C4-2B (cell line): Measurements from ENCODE around the gene AZIN2.
"Not testable (repeated sequence)": the region's sequence is repeated elsewhere in the genome, so short reads cannot be mapped to it uniquely, and the experiment has no call there.

ENCODE experiments used
- H3K27ac ChIP-seq: fragments of 450-650 bp; 2 replicates; pipeline ENCODE4 v1.5.1; 2017
- CTCF ChIP-seq: fragments of 450-650 bp; conservative IDR thresholded peaks from 2 replicates; pipeline ENCODE4 v1.5.1; 2017; ENCODE audit warnings: mild to moderate bottlenecking
- ZFX ChIP-seq: fragments of 450-650 bp; IDR thresholded peaks from 2 replicates; pipeline ENCODE4 v1.6.1; 2017

AZIN2 gene

DNA sequence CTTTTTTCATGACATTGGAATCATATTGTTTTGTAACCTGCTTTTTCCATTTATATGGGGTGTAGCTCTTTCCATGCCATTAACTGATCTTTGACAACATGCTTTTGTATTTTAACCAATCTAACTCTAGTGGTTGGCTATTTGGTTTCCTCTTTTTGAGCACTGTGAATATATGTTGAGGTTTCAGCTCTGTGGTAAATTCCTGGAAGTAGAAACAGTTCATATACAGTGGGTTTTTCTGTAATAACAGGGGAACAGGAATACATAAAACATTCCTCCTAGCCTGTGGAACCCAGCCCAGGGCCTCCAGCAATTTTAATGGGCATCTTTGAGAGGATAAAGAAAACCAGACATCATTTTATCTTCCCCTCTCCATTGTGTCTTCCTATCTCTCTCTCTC lies 17.4 kb downstream of the AZIN2 start:
- no peak for TF ChIP-seq ZFX
- no peak for TF ChIP-seq CTCF
- H3K27ac ChIP-seq: no peak overlapping the region

DNA sequence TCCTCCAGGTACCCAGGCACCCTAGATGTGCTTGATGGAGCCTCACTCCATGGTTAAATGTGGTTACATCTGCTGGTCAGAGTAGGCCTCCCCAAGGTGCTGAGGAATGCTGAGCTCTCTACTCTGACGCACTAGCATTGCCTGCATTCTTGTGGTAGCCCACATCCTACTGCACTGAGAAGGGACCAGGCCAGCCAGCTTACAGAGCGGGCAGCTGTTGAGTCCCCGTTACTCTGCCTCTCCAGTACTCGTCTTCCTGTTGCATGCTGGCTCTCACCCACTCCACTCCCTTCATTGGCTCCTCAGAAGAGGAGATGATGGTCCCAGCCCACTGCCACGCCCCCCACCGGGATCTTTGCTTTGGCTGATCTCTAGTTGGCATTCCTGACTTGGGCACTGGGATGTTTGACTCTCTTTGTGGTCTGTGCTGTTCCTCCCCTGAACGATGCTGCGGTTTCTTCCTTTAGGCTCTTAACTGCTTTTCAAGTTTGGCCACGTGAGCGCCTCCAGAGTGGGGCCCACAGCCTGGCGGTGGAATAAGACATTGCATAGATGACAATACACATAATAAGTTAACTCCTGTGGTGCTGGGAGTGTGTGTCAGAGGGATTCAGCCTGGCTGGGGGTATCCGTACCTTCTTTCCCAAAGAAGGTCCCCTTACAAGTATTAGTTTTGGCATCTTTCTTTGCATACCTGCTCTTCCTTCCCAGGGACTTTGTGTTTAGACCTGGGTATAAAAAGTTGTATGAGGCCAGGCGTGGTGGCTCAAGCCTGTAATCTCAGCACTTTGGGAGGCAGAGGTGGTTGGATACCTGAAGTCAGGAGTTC lies 18.6 kb downstream of the AZIN2 start:
- TF ChIP-seq CTCF: no peak
- no peak for TF ChIP-seq ZFX
- H3K27ac ChIP-seq: no peak overlapping the region

DNA sequence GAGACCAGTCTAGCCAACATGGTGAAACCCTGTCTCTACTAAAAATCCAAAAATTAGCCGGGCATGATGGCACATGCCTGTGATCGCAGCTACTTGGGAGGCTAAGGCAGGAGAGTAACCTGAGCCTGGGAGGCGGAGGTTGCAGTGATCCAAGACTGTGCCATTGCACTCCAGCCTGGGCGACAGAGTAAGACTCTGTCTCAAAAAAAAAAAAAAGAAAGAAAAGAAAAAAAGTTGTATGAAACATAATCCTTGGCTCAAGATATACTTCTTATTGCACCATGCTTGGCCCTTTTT lies 19.1 kb downstream of the AZIN2 start:
- H3K27ac ChIP-seq: not testable (repeated sequence)

DNA sequence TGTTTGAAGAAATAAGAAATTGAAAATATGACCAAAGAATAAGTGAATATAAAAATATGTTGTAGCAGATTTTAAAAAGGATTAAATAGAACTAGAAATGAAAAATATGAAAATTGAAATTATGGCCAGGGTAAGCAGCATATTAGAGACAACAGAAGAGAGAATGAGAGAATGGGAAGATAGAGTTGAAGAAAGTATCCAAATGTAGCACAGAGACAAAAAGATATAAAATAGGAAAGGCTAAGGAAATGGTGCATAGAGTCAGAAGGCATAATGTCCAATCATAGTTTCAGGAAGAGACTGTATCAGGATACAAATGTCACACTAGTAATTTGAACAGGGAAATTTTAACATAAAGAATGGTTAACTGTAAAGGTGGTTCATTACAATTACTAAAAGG lies 29.5 kb downstream of the AZIN2 start:
- TF ChIP-seq ZFX: no peak
- H3K27ac ChIP-seq: no peak overlapping the region

- TF ChIP-seq ZFX (no peak), CTCF (peak; percentile 71)
- H3K27ac ChIP-seq: no peak overlapping the region
Measured at GRCh38 chr1:33111965-33112364, 31.0 kb downstream of the AZIN2 start.

DNA sequence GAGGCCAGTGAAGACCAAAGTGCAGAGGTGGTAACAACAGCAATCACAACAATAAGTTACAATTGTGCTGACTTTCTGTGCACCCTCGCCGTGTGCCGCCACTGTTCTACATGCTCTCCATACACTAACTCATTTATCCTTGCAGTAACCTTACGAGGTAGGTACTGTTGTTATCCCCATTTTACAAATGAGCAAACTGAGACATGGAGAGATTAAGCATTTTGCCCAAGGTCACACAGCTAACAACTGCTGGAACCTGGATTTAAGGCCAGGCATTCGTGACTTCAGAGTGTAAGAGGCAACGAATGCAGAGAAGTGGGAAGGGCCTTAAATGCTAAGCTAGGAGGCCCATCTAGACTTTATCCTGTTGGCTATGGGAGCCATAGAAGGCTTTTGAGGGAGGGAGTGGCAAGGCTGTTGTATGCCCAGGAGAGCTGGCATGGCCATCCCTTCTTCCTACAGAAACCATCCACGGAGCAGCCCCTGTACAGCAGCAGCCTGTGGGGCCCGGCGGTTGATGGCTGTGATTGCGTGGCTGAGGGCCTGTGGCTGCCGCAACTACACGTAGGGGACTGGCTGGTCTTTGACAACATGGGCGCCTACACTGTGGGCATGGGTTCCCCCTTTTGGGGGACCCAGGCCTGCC lies 36.6 kb downstream of the AZIN2 start:
- H3K27ac ChIP-seq: no peak overlapping the region
- TF ChIP-seq CTCF (no peak), ZFX (no peak)

- no peak overlapping the region for H3K27ac ChIP-seq
- no peak for TF ChIP-seq ZFX
- TF ChIP-seq CTCF: no peak
Measured at GRCh38 chr1:33118274-33118673, 37.3 kb downstream of the AZIN2 start.

DNA sequence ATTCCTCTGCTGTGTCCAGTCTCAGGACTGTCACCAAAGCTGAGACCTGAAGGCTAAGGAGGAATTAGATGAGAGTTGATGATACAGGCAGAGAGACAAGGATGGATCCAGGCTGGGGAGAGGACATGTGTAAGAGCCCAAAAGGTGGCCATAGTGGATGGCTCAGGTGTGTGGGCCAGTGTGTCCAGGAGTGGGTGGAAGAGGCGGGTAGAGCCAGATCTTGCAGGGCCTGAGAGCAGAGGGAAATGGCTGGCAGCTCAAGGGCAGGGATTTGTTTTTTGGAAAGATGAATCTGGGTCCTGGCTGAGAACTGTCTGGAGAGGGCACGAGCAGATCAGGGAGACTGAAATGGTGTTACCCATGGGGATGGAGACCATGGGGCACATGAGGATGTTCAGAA lies 38.1 kb downstream of the AZIN2 start:
- H3K27ac ChIP-seq: no peak overlapping the region
- no peak for TF ChIP-seq CTCF
- TF ChIP-seq ZFX: no peak
